ENCODE measurements around the gene C11orf21.

- TF ChIP-seq CREB1 (IDR thresholded peaks at IDR 0.05; ENCODE audit: low read depth) (no peak), TCF3 (IDR thresholded peaks at IDR 0.05; ENCODE audit: borderline replicate concordance, insufficient read depth, low read depth, low read length) (no peak), ZNF24 (IDR thresholded peaks at IDR 0.05) (no peak), GATAD2B (conservative IDR thresholded peaks at IDR 0.05; ENCODE audit: low read depth) (no peak), BCL11A (IDR thresholded peaks at IDR 0.05; ENCODE audit: low read depth, low read length) (no peak), HDGF (IDR thresholded peaks at IDR 0.05) (no peak), EP300 (IDR thresholded peaks at IDR 0.05; ENCODE audit: borderline replicate concordance in 1 of 2, control insufficient read depth in 1 of 2, low read depth in 2 of 2, low read length in 2 of 2) (no peak), MAX (IDR thresholded peaks at IDR 0.05; ENCODE audit: low read depth, low read length) (no peak), SMARCA5 (IDR thresholded peaks at IDR 0.05) (no peak), CBFB (IDR thresholded peaks at IDR 0.05; ENCODE audit: low read depth) (no peak), USF2 (IDR thresholded peaks at IDR 0.05; ENCODE audit: borderline replicate concordance, low read depth, low read length) (no peak)
- TF ChIP-seq, protein P1, sequence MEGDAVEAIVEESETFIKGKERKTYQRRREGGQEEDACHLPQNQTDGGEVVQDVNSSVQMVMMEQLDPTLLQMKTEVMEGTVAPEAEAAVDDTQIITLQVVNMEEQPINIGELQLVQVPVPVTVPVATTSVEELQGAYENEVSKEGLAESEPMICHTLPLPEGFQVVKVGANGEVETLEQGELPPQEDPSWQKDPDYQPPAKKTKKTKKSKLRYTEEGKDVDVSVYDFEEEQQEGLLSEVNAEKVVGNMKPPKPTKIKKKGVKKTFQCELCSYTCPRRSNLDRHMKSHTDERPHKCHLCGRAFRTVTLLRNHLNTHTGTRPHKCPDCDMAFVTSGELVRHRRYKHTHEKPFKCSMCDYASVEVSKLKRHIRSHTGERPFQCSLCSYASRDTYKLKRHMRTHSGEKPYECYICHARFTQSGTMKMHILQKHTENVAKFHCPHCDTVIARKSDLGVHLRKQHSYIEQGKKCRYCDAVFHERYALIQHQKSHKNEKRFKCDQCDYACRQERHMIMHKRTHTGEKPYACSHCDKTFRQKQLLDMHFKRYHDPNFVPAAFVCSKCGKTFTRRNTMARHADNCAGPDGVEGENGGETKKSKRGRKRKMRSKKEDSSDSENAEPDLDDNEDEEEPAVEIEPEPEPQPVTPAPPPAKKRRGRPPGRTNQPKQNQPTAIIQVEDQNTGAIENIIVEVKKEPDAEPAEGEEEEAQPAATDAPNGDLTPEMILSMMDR (IDR thresholded peaks at IDR 0.05 in 2 of 3, conservative IDR thresholded peaks at IDR 0.05 in 1 of 3; ENCODE audit: control insufficient read depth in 2 of 3, extremely low read depth in 1 of 3, insufficient read depth in 1 of 3, low read depth in 3 of 3, low read length in 3 of 3): peak; percentile 76 to 93 (median 84)
- TF ChIP-seq, protein P2, sequence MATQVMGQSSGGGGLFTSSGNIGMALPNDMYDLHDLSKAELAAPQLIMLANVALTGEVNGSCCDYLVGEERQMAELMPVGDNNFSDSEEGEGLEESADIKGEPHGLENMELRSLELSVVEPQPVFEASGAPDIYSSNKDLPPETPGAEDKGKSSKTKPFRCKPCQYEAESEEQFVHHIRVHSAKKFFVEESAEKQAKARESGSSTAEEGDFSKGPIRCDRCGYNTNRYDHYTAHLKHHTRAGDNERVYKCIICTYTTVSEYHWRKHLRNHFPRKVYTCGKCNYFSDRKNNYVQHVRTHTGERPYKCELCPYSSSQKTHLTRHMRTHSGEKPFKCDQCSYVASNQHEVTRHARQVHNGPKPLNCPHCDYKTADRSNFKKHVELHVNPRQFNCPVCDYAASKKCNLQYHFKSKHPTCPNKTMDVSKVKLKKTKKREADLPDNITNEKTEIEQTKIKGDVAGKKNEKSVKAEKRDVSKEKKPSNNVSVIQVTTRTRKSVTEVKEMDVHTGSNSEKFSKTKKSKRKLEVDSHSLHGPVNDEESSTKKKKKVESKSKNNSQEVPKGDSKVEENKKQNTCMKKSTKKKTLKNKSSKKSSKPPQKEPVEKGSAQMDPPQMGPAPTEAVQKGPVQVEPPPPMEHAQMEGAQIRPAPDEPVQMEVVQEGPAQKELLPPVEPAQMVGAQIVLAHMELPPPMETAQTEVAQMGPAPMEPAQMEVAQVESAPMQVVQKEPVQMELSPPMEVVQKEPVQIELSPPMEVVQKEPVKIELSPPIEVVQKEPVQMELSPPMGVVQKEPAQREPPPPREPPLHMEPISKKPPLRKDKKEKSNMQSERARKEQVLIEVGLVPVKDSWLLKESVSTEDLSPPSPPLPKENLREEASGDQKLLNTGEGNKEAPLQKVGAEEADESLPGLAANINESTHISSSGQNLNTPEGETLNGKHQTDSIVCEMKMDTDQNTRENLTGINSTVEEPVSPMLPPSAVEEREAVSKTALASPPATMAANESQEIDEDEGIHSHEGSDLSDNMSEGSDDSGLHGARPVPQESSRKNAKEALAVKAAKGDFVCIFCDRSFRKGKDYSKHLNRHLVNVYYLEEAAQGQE (IDR thresholded peaks at IDR 0.05; ENCODE audit: low read depth, low read length): no peak
Measured at GRCh38 chr11:2305140-2305778, 3.5 kb upstream of the C11orf21 start.
